ENCODE data around the gene AFF3. TPM values are rescaled to one million over a fixed set of nuclear protein-coding genes. Genes with fewer than 3 reads are reported as not detected.
A peak's percentile ranks its signal among the peaks of the same experiment; 100 is the strongest.

The AFF3 gene
- total and polyA plus RNA-seq, 2 of the 4 experiments (the other 2 are of a cell fraction), result 12.9 to 14.3 TPM

DNA sequence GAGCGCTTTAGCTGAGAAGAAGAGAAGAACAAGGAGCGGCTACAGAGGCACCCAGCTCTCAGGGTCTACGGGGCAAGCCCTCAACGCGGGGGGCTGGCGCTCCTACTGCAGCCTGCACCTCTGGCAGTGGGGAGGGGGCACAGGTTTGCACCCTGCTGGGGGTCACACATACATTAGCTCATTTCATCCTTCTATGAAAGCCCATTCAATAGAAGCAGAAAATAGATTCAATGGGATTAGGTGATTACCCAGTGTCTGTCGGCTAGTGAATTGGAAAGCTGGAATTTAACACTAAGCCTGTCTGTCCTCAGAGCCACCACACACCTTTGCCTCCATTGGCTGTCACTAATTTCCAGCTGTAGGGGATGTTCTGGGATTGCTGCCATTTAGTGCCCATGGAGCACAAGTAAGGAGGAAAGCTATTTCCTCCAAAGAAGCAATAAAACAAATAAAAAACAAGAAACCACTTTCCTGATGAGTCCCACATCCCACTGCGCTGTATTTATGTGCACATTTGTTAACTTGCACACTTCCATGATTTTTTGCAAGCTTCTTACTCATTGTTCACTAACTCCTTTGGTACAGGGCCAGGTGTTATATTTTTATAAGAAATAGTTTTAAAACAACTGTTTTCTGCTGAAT is 333.0 kb downstream of the AFF3 start:
- Histone ChIP-seq H3K23ac (ENCODE audit: low read depth, low read length) (0 out of 2 replicates have a peak overlapping the region, but pooled peaks have one; percentile 49), H2BK15ac (ENCODE audit: low read depth, low read length) (no peak overlapping the region), H4K91ac (ENCODE audit: insufficient read depth, low read depth, low read length) (0 out of 2 replicates have a peak overlapping the region, but pooled peaks have one; percentile 37), H3K9me3 (ENCODE audit: control insufficient read depth, insufficient read depth, low read length) (no peaks in the 10 kb centered on the region), H4K8ac (ENCODE audit: low read depth in 2 of 2, low read length in 2 of 2) (no peak overlapping the region), H2AFZ (replicated peaks; ENCODE audit: low read length, poor library complexity) (no peak overlapping the region), H3K27ac (ENCODE audit: insufficient read depth, low read length) (no peak overlapping the region), H2BK5ac (ENCODE audit: low read depth, low read length, poor library complexity, severe bottlenecking) (peak overlapping the region; percentile 12), H3K27me3 (ENCODE audit: control insufficient read depth, insufficient read depth, low read length) (no peaks in the 10 kb centered on the region), H3K4me2 (ENCODE audit: low read depth, low read length) (no peak overlapping the region), H3K4me3 (ENCODE audit: insufficient read depth, low read depth, low read length) (no peak overlapping the region), H3K56ac (ENCODE audit: extremely low read depth, insufficient read depth, low read length) (no peak overlapping the region), H3K9me1 (ENCODE audit: insufficient read depth, low read length) (peaks cover 22% of the 10 kb centered on the region), H2BK20ac (ENCODE audit: low read depth, low read length) (0 out of 2 replicates have a peak overlapping the region, but pooled peaks have one; percentile 23), H2AK5ac (ENCODE audit: low read depth, low read length) (peak overlapping the region; percentile 67; the same call in 1 of the 2 replicates), H3K36me3 (ENCODE audit: control insufficient read depth, insufficient read depth, low read length) (no peaks in the 10 kb centered on the region), H3K9ac (ENCODE audit: low read depth, low read length) (no peak overlapping the region), H3K4me1 (ENCODE audit: control insufficient read depth, insufficient read depth, low read length) (peaks cover 15% of the 10 kb centered on the region), H3K18ac (ENCODE audit: low read depth, low read length) (no peak overlapping the region), H4K5ac (ENCODE audit: low read depth, low read length) (no peak overlapping the region), H4K20me1 (ENCODE audit: insufficient read depth, low read length) (no peaks in the 10 kb centered on the region), H2AK9ac (replicated peaks; ENCODE audit: low read depth, low read length, poor library complexity) (no peak overlapping the region), H3K14ac (replicated peaks; ENCODE audit: low read depth, low read length) (peak overlapping the region; percentile 46; the same call in 1 of the 2 replicates), H3K4ac (ENCODE audit: low read depth, low read length) (peak overlapping the region; percentile 68), H2BK120ac (ENCODE audit: low read depth, low read length) (peak overlapping the region; percentile 64; the same call in 1 of the 2 replicates), H3K79me1 (ENCODE audit: low read depth in 1 of 2, low read length in 2 of 2) (peaks cover 20 to 35% of the 10 kb centered on the region in 2 experiments)
- in situ Hi-C loops (cut with MboI; ENCODE audit: low sequenced_read_pairs), result no loop called here
- WGBS, 2 experiments (ENCODE audit: extremely low coverage in 2 of 2, insufficient read length in 1 of 2), result no CpG with 5 or more reads among the region's 8 CpGs
- ChIA-PET CTCF (no interaction called here), POLR2A (ENCODE audit: unreplicated experiment) (no interaction called here)
- BruUV-seq (replicated peaks), result no TSS peak
- TF ChIP-seq CEBPB (IDR thresholded peaks at IDR 0.05; ENCODE audit: low read depth, low read length), result no peak
- no peak for TF ChIP-seq FOS (IDR thresholded peaks at IDR 0.05; ENCODE audit: low read depth, low read length)
- no peak for TF ChIP-seq BHLHE40 (IDR thresholded peaks at IDR 0.05; ENCODE audit: low read depth, low read length)
- no peak for TF ChIP-seq MXI1 (IDR thresholded peaks at IDR 0.05; ENCODE audit: borderline replicate concordance, low read depth, low read length)
- no peak for TF ChIP-seq USF2 (IDR thresholded peaks at IDR 0.05; ENCODE audit: low read depth, low read length)
- TF ChIP-seq, protein P1, sequence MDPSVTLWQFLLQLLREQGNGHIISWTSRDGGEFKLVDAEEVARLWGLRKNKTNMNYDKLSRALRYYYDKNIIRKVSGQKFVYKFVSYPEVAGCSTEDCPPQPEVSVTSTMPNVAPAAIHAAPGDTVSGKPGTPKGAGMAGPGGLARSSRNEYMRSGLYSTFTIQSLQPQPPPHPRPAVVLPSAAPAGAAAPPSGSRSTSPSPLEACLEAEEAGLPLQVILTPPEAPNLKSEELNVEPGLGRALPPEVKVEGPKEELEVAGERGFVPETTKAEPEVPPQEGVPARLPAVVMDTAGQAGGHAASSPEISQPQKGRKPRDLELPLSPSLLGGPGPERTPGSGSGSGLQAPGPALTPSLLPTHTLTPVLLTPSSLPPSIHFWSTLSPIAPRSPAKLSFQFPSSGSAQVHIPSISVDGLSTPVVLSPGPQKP (IDR thresholded peaks at IDR 0.05; ENCODE audit: borderline replicate concordance, low read depth, low read length), result no peak
- TF ChIP-seq CHD1 (IDR thresholded peaks at IDR 0.05; ENCODE audit: low read depth, low read length), result no peak
- no peak for TF ChIP-seq POLR2A (IDR thresholded peaks at IDR 0.05; ENCODE audit: low read depth, low read length)
- no peak for TF ChIP-seq MAZ (IDR thresholded peaks at IDR 0.05; ENCODE audit: borderline replicate concordance, low read depth, low read length)
- no peak for TF ChIP-seq RFX5 (IDR thresholded peaks at IDR 0.05; ENCODE audit: low read depth, low read length)
- TF ChIP-seq, protein P2, sequence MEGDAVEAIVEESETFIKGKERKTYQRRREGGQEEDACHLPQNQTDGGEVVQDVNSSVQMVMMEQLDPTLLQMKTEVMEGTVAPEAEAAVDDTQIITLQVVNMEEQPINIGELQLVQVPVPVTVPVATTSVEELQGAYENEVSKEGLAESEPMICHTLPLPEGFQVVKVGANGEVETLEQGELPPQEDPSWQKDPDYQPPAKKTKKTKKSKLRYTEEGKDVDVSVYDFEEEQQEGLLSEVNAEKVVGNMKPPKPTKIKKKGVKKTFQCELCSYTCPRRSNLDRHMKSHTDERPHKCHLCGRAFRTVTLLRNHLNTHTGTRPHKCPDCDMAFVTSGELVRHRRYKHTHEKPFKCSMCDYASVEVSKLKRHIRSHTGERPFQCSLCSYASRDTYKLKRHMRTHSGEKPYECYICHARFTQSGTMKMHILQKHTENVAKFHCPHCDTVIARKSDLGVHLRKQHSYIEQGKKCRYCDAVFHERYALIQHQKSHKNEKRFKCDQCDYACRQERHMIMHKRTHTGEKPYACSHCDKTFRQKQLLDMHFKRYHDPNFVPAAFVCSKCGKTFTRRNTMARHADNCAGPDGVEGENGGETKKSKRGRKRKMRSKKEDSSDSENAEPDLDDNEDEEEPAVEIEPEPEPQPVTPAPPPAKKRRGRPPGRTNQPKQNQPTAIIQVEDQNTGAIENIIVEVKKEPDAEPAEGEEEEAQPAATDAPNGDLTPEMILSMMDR (conservative IDR thresholded peaks at IDR 0.05; ENCODE audit: low read depth, low read length), result no peak
- no peak for TF ChIP-seq NFE2L2 (IDR thresholded peaks at IDR 0.05; ENCODE audit: low read depth, low read length)
- TF ChIP-seq RAD21 (IDR thresholded peaks at IDR 0.05; ENCODE audit: low read length), result no peak
- DNase-seq (peak; percentile 40), ATAC-seq (ENCODE audit: low read depth) (no peak)
- dilution Hi-C loops (cut with HindIII; ENCODE audit: low sequenced_read_pairs, unreplicated experiment), result no loop called here
- intact Hi-C loops (cut with micrococcal nuclease), result no loop called here

Measured in IMR-90 (cell line).